Erythroblast (primary cell): ENCODE data around the gene GSN.

Experiments
- GATA1 ChIP-seq: IDR thresholded peaks from 2 replicates; pipeline ENCODE4 v1.6.1; 2011; ENCODE audit warnings: low read depth, mild to moderate bottlenecking, control low read depth, low read length, moderate library complexity
- POLR2A ChIP-seq: IDR thresholded peaks from 2 replicates; pipeline ENCODE4 v1.6.1; 2011; ENCODE audit warnings: mild to moderate bottlenecking, low read length

DNA sequence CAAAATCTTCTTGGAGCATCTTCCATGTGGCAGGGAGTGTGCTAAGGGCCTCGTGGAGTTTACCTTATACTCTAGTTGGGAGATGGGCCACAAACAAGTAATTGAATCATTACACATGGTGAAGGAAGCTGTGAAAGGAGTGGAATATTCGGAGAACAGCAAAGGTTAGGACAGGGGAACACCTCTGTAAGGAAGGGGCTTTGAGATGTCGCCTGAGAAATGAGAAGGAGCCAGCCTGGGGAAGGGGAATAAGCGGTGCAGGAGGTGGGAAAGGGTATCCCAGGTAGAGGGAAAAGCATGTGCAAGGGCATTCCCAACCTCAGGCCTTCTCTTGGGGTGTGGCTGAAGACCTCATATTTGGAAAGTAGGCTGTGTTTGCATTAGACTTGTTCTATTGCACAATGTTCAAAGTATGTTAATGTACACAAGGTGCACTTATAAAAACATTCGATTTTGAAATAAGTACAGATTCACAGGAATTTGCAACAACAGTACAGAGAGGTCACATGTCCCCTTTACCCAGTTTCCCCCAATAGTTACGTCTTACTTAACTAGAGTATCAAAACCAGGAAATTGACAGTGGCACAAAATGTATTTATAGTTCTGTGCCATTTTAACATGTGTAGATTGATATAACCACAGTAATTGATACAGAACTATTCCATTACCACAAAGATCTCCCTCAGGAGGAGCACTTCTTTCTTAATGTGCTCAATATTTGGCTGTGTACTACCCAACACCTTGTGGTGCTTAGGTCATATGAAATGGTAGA is 104.5 kb downstream of the GSN start:
- TF ChIP-seq POLR2A: no peak
- TF ChIP-seq GATA1: no peak
